HL-60/S4 treated with retinoic acid at 250 ng/mL for 4 days and 3 days (cell line): ENCODE measurements around the gene INS.

Source experiments
- in situ Hi-C: fragments of 300-500 bp; cut with MboI; formaldehyde crosslinking; loops from 2 replicates; pipeline ENCODE4 v1.7.0; 2022; ENCODE audit warnings: low sequenced_read_pairs

The INS gene

GRCh38 chr11:2185324-2186085 lies 24.5 kb upstream of the INS start:
- in situ Hi-C loops, result loop anchor here (25.0 kb wide), 2 partner anchors 327 to 702 kb away; partner anchors contain the start of gene CDKN1C

- in situ Hi-C loops, result loop anchor here (25.0 kb wide), 2 partner anchors 329 to 704 kb away; partner anchors contain the start of gene CDKN1C
Observed at GRCh38 chr11:2182692-2183474, 21.9 kb upstream of the INS start.

- in situ Hi-C loops, result loop anchor here (25.0 kb wide), 2 partner anchors 330 to 705 kb away; partner anchors contain the start of gene CDKN1C
Observed at GRCh38 chr11:2182075-2182474, 21.1 kb upstream of the INS start.

GRCh38 chr11:2180789-2181370 lies 19.9 kb upstream of the INS start:
- in situ Hi-C loops, result loop anchor here (25.0 kb wide), 2 partner anchors 331 to 706 kb away; partner anchors contain the start of gene CDKN1C

- in situ Hi-C loops, result loop anchor here (25.0 kb wide), 2 partner anchors 332 to 707 kb away; partner anchors contain the start of gene CDKN1C
Observed at GRCh38 chr11:2180347-2180746, 19.3 kb upstream of the INS start.

- in situ Hi-C loops, result loop anchor here (25.0 kb wide), 2 partner anchors 333 to 708 kb away; partner anchors contain the start of gene CDKN1C
Observed at GRCh38 chr11:2179516-2179915, 18.5 kb upstream of the INS start.

- in situ Hi-C loops, result loop anchor here (25.0 kb wide), 2 partner anchors 333 to 708 kb away; partner anchors contain the start of gene CDKN1C
Observed at GRCh38 chr11:2178906-2179494, 18.0 kb upstream of the INS start.

- in situ Hi-C loops, result loop anchor here (25.0 kb wide), 2 partner anchors 334 to 709 kb away; partner anchors contain the start of gene CDKN1C
Observed at GRCh38 chr11:2178055-2178773, 17.2 kb upstream of the INS start.

GRCh38 chr11:2177076-2177475 lies 16.1 kb upstream of the INS start:
- in situ Hi-C loops, result loop anchor here (25.0 kb wide), 2 partner anchors 335 to 710 kb away; partner anchors contain the start of gene CDKN1C

- in situ Hi-C loops, result loop anchor here (25.0 kb wide), 2 partner anchors 336 to 711 kb away; partner anchors contain the start of gene CDKN1C
Observed at GRCh38 chr11:2176389-2176900, 15.4 kb upstream of the INS start.

GRCh38 chr11:2175659-2176058 lies 14.7 kb upstream of the INS start:
- in situ Hi-C loops, result loop anchor here (25.0 kb wide), 2 partner anchors 337 to 712 kb away; partner anchors contain the start of gene CDKN1C

GRCh38 chr11:2174361-2174760 lies 13.4 kb upstream of the INS start:
- in situ Hi-C loops, result no loop called here

GRCh38 chr11:2173761-2174160 lies 12.8 kb upstream of the INS start:
- in situ Hi-C loops, result no loop called here

GRCh38 chr11:2173150-2173693 lies 12.2 kb upstream of the INS start:
- in situ Hi-C loops, result no loop called here

- in situ Hi-C loops, result no loop called here
Observed at GRCh38 chr11:2172676-2173075, 11.7 kb upstream of the INS start.

GRCh38 chr11:2171591-2172003 lies 10.6 kb upstream of the INS start, which contains the start of gene TH:
Gene TH, minus strand, starts transcription at chr11:2171815. Its CDS starts 29 bp downstream, at chr11:2171786.
- in situ Hi-C loops, result no loop called here

GRCh38 chr11:2169626-2170570 lies 8.9 kb upstream of the INS start:
- in situ Hi-C loops, result no loop called here

- in situ Hi-C loops, result no loop called here
Observed at GRCh38 chr11:2169005-2169378, 8.0 kb upstream of the INS start.
